ENCODE data around the gene ARHGAP23.

The ARHGAP23 gene

DNA sequence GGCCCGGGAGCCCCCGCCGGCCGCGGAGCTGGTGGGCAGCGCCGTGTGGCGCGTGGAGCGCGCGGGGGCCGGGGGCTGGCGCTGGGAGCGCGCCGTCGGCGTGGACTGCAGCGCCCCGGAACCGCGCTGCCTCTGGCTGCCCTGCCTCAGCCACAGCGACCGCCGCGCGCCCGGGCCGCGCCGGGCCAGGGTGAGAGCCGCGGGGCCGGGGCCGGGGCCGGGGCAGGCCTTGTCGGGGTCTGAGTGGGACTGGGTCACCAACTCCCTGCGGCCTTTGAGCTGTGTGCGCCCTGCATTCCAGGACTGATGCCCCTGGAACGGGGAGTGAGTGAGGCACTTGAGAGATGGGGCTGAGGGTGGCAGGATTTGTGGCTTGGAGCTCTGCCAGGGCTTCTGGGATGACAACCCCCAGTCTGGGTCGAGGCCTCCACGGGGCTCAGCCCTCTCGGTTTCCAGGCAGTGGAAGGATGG, 25.7 kb downstream of the ARHGAP23 start:
- TF ChIP-seq, protein P1, sequence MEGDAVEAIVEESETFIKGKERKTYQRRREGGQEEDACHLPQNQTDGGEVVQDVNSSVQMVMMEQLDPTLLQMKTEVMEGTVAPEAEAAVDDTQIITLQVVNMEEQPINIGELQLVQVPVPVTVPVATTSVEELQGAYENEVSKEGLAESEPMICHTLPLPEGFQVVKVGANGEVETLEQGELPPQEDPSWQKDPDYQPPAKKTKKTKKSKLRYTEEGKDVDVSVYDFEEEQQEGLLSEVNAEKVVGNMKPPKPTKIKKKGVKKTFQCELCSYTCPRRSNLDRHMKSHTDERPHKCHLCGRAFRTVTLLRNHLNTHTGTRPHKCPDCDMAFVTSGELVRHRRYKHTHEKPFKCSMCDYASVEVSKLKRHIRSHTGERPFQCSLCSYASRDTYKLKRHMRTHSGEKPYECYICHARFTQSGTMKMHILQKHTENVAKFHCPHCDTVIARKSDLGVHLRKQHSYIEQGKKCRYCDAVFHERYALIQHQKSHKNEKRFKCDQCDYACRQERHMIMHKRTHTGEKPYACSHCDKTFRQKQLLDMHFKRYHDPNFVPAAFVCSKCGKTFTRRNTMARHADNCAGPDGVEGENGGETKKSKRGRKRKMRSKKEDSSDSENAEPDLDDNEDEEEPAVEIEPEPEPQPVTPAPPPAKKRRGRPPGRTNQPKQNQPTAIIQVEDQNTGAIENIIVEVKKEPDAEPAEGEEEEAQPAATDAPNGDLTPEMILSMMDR (conservative IDR thresholded peaks at IDR 0.05), result no peak
- no peak for TF ChIP-seq ZFX (IDR thresholded peaks at IDR 0.05)
- H3K27ac ChIP-seq, result peak overlapping the region; percentile 64

DNA sequence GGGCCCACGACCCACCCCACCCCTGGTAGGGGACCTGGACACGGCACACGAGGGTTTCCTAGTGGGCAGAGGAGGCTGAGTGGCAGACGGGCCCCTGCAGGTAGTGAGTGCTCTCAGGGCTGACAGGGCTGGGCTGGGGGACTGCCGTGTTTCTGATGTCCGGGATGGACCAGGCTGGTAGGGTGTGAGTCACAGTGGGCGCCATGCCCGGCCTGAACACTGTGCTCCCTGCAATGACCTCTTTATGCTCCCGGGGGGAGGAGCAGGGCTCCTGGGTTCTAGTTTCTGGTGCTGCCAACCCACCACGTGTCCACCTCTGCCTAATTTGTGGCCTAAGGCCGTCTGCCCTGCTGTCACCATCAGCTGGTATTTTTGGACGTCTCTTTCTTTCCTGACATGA, 26.3 kb downstream of the ARHGAP23 start:
- H3K27ac ChIP-seq, result peak overlapping the region; percentile 64
- TF ChIP-seq, protein P1 (conservative IDR thresholded peaks at IDR 0.05), result no peak
- TF ChIP-seq ZFX (IDR thresholded peaks at IDR 0.05), result no peak

DNA sequence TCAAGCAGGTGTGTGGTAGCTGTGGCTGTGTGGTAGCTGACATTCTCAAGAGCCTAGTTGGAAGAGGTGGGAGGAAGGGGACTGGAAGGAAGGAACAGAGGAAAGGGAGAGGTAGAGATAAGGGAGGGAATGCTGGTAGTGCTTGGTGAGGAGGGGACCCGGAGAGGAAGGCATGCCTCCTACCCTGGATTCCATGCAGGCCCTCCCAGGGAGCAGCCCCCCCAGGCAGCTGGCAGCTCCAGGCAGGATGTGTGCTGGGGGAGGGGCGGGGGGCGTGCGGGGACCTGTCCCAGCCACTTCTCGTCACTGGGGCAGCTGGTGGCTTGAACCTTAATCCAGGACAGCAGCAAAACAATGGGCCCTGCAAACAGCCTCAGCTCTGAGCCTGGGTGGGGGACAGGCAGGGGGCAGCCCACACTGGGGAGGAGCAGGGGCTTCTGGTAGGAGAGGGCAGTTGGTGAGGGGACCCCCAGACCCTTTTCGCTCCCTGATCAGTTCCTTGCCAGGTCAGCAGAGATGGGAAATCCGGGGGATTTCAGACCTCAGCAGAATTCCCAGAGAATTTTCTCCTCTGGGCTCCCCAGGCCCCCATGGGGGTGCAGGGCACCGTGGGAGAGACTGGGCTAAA, 27.1 kb downstream of the ARHGAP23 start:
- peak overlapping the region; percentile 64 for H3K27ac ChIP-seq
- TF ChIP-seq, protein P1 (conservative IDR thresholded peaks at IDR 0.05), result no peak

DNA sequence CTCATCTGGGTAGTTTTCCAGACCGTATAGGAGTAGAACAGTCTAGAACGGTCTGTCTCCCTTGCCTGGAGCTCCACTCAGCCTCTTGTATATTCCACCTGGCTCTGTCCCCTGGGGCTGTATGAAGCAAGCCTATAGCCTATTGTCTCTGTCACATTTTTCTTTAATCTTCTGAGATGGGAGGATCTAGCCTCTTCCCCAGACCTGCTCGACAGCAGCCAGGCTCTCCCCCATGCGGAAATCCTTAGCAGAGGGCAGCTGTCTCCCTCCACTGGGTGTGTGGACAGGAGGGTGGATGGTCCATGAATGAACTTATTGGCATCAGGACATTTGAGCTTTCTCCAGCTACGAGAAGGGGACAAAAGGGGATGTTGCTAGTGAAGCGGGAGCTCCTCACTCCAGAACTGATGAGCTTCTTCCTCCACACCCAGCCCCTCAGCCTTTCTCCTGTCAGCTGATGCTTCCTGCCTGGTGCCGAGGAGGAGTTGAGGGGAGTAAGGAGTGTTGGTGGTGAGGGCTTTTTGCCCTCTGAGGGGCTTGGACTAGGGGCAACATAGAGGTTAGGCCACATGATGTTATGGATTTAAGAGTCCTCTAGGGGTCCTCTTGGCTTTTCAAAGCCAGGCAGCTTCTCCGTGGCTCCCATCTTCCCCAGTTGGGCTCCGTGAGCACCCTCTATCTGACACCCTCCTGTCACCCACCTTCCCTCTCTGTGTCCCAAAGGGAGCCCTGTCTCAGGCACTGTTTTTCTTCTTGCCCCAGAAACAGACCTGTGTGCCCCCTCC, 28.0 kb downstream of the ARHGAP23 start:
- TF ChIP-seq, protein P1 (conservative IDR thresholded peaks at IDR 0.05), result no peak
- TF ChIP-seq ZFX (IDR thresholded peaks at IDR 0.05), result no peak
- no peak overlapping the region; the same call in 1 of the 2 replicates for H3K27ac ChIP-seq

DNA sequence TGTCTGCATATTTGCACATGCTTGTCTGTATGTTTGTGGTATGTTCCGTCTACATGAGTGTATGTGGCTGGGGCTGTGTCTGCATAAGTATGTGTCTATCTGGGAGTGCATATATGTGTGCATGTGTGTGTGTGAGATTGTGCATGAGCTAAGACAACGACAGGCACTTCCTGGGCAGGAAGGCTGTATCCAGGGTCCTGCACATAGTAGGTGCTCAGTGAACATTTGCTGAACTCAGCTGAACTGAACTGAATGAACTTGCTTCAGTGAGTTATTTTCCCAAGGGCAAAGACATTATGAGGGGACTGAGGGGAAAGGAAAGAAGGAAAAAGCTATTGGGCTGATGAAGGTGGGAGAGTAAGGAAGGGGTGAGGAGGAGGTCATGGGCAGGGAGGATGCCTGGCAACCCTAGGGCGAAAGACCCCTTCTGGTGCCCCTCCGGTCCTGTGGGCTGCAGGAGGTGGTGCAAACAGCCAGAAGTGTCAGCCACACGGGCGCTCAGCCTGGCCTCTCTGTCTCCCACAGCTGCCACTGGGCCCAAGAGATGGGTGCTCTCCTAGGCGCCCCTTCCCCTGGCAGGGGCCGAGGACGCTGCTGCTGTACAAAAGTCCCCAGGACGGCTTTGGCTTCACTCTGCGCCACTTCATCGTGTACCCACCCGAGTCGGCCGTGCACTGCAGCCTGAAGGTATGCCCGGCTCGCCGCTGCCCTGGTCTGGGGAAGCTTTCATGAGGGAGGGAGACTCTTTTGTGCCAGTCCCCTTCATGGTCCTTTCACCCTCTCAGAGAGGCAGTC, 29.5 kb downstream of the ARHGAP23 start:
- no peak overlapping the region for H3K27ac ChIP-seq
- no peak for TF ChIP-seq ZFX (IDR thresholded peaks at IDR 0.05)
- TF ChIP-seq, protein P1 (conservative IDR thresholded peaks at IDR 0.05), result no peak

DNA sequence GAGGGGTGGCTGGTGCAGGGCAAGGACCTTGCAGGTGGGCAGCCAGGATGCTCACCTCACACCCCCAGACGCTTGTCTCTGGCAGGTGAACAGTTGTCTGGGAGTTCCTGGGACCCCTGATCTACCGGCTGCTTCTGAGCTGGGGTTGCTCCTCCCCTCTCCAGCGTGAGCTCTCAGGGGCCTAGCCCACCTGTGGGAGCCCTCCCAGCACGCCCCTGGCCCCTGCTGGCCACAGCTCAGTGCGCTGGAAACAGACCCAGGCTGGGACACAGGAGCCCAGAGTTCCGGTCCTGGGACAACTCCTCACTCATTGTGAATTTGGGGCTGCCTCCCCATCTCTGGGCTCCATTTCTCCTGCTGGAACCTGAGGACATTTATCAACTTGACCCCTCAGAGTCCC, 30.3 kb downstream of the ARHGAP23 start:
- H3K27ac ChIP-seq, result no peak overlapping the region
- TF ChIP-seq, protein P1 (conservative IDR thresholded peaks at IDR 0.05), result no peak
- TF ChIP-seq ZFX (IDR thresholded peaks at IDR 0.05), result no peak

Data from C4-2B (cell line).